Liver (tissue), 3 donors: ENCODE data around the gene CRYZ.

Source experiments
- ATF3 ChIP-seq: IDR thresholded peaks from 2 replicates; pipeline ENCODE4 v1.6.1; 2016; ENCODE audit warnings: antibody characterized with exemption
- CTCF ChIP-seq: fragments of 150-350 bp; IDR thresholded peaks from 2 replicates; pipeline ENCODE4 v1.5.1; 2017; ENCODE audit warnings: improper control_type of control experiment, low read depth, low read length; ENCODE audit not compliant: missing input control
- EGR1 ChIP-seq, 2 donors: IDR thresholded peaks; 2 replicates each; pipeline ENCODE4 v1.6.1; 2016 to 2018; ENCODE audit warnings: antibody characterized with exemption in 2 of 2, low read depth in 2 of 2
- GABPA ChIP-seq, 2 donors: IDR thresholded peaks in 1 of 2; conservative IDR thresholded peaks in 1 of 2; 2 replicates each; pipeline ENCODE4 v1.6.1; 2016; ENCODE audit warnings: antibody characterized with exemption in 2 of 2, mild to moderate bottlenecking in 1 of 2, moderate library complexity in 1 of 2
- HNF4G ChIP-seq: IDR thresholded peaks from 2 replicates; pipeline ENCODE4 v1.6.1; 2016; ENCODE audit warnings: antibody characterized with exemption
- JUND ChIP-seq, 2 donors: IDR thresholded peaks; 2 replicates each; pipeline ENCODE4 v1.6.1; 2016; ENCODE audit warnings: antibody characterized with exemption in 2 of 2
- MAX ChIP-seq: IDR thresholded peaks from 2 replicates; pipeline ENCODE4 v1.6.1; 2016; ENCODE audit warnings: antibody characterized with exemption
- NR2F2 ChIP-seq: IDR thresholded peaks from 2 replicates; pipeline ENCODE4 v1.6.1; 2016; ENCODE audit warnings: antibody characterized with exemption
- RAD21 ChIP-seq, 2 donors: IDR thresholded peaks; 2 replicates each; pipeline ENCODE4 v1.6.1; 2016; ENCODE audit warnings: antibody characterized with exemption in 2 of 2, mild to moderate bottlenecking in 2 of 2
- TAF1 ChIP-seq: conservative IDR thresholded peaks from 2 replicates; pipeline ENCODE4 v1.6.1; 2016; ENCODE audit warnings: antibody characterized with exemption, mild to moderate bottlenecking
- YY1 ChIP-seq: IDR thresholded peaks from 2 replicates; pipeline ENCODE4 v1.6.1; 2016; ENCODE audit warnings: antibody characterized with exemption, mild to moderate bottlenecking
- TF ChIP-seq, protein P1 (sequence below): IDR thresholded peaks from 2 replicates; pipeline ENCODE4 v1.6.1; 2016; ENCODE audit warnings: antibody characterized with exemption
- TF ChIP-seq, protein P2 (sequence below): IDR thresholded peaks from 2 replicates; pipeline ENCODE4 v1.6.1; 2016; ENCODE audit warnings: antibody characterized with exemption, mild to moderate bottlenecking
- donor health status: healthy.
- donor health status: healthy.

- TF ChIP-seq EGR1 (IDR thresholded peaks at IDR 0.05; ENCODE audit: low read depth in 2 of 2) (no peak), CTCF (no peak), ATF3 (no peak), YY1 (no peak), TAF1 (no peak), GABPA (IDR thresholded peaks at IDR 0.05 in 1 of 2, conservative IDR thresholded peaks at IDR 0.05 in 1 of 2) (no peak), RAD21 (IDR thresholded peaks at IDR 0.05) (no peak), MAX (no peak), HNF4G (no peak), JUND (IDR thresholded peaks at IDR 0.05) (no peak), NR2F2 (no peak)
- TF ChIP-seq, protein P1, sequence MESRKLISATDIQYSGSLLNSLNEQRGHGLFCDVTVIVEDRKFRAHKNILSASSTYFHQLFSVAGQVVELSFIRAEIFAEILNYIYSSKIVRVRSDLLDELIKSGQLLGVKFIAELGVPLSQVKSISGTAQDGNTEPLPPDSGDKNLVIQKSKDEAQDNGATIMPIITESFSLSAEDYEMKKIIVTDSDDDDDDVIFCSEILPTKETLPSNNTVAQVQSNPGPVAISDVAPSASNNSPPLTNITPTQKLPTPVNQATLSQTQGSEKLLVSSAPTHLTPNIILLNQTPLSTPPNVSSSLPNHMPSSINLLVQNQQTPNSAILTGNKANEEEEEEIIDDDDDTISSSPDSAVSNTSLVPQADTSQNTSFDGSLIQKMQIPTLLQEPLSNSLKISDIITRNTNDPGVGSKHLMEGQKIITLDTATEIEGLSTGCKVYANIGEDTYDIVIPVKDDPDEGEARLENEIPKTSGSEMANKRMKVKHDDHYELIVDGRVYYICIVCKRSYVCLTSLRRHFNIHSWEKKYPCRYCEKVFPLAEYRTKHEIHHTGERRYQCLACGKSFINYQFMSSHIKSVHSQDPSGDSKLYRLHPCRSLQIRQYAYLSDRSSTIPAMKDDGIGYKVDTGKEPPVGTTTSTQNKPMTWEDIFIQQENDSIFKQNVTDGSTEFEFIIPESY = no peak
- TF ChIP-seq, protein P2, sequence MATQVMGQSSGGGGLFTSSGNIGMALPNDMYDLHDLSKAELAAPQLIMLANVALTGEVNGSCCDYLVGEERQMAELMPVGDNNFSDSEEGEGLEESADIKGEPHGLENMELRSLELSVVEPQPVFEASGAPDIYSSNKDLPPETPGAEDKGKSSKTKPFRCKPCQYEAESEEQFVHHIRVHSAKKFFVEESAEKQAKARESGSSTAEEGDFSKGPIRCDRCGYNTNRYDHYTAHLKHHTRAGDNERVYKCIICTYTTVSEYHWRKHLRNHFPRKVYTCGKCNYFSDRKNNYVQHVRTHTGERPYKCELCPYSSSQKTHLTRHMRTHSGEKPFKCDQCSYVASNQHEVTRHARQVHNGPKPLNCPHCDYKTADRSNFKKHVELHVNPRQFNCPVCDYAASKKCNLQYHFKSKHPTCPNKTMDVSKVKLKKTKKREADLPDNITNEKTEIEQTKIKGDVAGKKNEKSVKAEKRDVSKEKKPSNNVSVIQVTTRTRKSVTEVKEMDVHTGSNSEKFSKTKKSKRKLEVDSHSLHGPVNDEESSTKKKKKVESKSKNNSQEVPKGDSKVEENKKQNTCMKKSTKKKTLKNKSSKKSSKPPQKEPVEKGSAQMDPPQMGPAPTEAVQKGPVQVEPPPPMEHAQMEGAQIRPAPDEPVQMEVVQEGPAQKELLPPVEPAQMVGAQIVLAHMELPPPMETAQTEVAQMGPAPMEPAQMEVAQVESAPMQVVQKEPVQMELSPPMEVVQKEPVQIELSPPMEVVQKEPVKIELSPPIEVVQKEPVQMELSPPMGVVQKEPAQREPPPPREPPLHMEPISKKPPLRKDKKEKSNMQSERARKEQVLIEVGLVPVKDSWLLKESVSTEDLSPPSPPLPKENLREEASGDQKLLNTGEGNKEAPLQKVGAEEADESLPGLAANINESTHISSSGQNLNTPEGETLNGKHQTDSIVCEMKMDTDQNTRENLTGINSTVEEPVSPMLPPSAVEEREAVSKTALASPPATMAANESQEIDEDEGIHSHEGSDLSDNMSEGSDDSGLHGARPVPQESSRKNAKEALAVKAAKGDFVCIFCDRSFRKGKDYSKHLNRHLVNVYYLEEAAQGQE = no peak
These were observed 16.0 kb downstream of the CRYZ start for GRCh38 chr1:74716822-74717221.
